Myocyte (in vitro differentiated cells): ENCODE measurements around the gene DYNC1I2. TPM values are rescaled to one million over a fixed set of nuclear protein-coding genes. Genes with fewer than 3 reads are reported as not detected.
"Not testable (repeated sequence)": the region's sequence is repeated elsewhere in the genome, so short reads cannot be mapped to it uniquely, and the experiment has no call there.

Experiments used
- DNase-seq: peaks from one replicate; pipeline ENCODE4 v3.0.0-alpha.2; 2012; ENCODE audit warnings: low read depth
- total RNA-seq: library from RNA; depleted of rRNA; stranded (reverse); fragments of >200 nt; gene quantifications from 2 replicates; pipeline ENCODE4 v1.2.3, GENCODE V29; 2014

The DYNC1I2 gene
- total RNA-seq, 1 donor from 2014 or later = 141 TPM

GRCh38 chr2:171712051-171712450, 24.8 kb downstream of the DYNC1I2 start:
- peak; percentile 56 for DNase-seq

GRCh38 chr2:171718720-171719119, 31.5 kb downstream of the DYNC1I2 start:
- no peak for DNase-seq

- DNase-seq = no peak
These were observed 32.4 kb downstream of the DYNC1I2 start for GRCh38 chr2:171719660-171720059.

GRCh38 chr2:171723716-171724683, 36.7 kb downstream of the DYNC1I2 start:
- peak; percentile 62 for DNase-seq

- peak; percentile 6 for DNase-seq
These were observed 39.7 kb downstream of the DYNC1I2 start for GRCh38 chr2:171726847-171727450.

DNA sequence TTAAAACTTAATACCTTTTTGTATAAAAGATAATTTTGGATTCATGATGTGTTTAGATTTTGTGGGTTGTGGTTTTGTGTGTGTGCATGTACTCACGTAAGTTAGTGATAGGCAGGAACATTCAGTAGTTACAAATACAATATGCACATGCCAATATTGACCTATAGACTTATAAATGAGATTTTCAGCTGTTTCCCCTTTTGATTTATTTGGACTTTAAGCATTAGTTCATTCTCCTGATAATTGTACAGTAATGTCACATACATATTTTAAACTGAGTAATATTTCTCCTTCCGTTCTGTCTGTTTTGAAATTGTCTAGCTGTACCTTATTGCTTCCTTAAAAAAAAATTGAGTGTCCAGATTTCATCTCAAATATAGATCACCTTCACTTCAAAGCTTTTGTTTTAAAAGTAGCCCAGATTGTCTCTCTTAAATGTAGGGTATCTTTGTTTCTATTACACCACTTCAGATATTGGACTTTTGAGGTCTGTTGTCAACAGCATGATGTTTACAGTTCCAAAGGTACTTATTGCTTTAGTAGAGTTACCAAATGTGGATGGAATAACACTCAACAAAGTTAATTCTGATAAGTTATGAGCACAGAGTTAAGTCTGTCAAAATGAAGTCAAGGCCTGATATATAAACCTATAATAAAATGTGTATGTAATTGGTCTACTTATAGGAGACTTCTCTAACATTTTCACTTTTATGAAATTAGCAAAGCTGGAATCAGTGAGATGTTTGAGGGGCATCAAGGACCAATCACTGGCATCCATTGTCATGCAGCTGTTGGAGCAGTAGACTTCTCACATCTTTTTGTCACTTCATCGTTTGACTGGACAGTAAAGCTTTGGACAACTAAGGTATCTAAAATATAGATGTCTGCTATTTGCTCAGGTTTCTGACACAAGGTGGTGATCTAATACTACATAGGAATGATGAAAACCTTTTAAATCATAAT, 42.0 kb downstream of the DYNC1I2 start:
- no peak for DNase-seq

- no peak for DNase-seq
These were observed 42.7 kb downstream of the DYNC1I2 start for GRCh38 chr2:171729952-171730317.

- DNase-seq = no peak
These were observed 48.9 kb downstream of the DYNC1I2 start for GRCh38 chr2:171735991-171736710.

GRCh38 chr2:171741189-171741588, 53.9 kb downstream of the DYNC1I2 start:
- no peak for DNase-seq

GRCh38 chr2:171742760-171743159, 55.5 kb downstream of the DYNC1I2 start:
- no peak for DNase-seq

GRCh38 chr2:171745141-171745540, 57.9 kb downstream of the DYNC1I2 start:
- DNase-seq = no peak

DNA sequence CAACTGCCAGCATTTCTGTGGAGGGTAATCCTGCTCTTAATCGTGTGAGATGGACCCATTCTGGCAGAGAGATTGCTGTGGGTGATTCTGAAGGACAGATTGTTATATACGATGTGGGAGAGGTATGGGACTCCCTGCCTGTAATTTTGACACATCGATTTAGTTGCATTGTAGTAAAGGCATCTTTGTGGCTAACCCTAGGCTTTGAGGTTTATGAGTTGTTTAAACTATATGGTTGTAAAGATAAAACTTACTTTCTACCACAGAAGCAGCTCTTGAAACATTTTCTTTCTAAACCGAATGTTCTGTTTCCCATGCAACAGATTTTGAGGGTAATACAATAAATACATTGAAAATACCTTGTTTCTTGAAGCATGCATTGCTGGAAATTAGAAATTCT, 58.5 kb downstream of the DYNC1I2 start:
- DNase-seq = no peak

- DNase-seq = no peak
These were observed 60.1 kb downstream of the DYNC1I2 start for GRCh38 chr2:171747371-171747770.

DNA sequence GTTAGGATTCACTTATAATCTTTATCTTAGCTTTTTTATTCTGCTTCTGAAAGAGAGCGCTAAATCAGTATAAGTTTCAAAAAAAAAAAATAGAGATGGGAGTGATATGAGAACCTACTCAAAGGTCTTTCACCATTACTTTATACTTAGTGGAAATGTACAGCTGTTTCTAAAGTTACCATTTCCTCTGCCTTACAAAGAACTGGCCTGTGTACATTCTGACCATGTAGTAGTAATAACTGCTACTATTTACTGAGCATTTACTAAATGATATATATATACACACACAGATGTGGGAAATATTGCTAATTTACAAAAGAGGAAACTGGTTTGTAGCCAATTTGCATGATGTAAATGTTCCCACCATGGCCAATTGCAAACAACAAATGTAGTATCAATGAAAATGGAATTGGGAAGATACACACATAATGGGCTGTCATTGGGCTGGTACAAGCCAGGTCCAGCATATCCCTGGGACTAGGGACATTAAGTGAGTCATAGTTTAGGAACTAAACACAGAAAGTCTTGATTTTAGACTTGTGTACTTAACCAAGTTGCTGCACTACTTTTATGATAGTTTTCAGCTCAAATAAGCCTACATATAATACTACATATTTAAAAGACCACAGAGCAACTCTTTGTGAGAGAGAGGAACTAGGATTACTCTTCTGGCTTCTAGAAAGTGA, 67.1 kb downstream of the DYNC1I2 start:
- DNase-seq = no peak

DNA sequence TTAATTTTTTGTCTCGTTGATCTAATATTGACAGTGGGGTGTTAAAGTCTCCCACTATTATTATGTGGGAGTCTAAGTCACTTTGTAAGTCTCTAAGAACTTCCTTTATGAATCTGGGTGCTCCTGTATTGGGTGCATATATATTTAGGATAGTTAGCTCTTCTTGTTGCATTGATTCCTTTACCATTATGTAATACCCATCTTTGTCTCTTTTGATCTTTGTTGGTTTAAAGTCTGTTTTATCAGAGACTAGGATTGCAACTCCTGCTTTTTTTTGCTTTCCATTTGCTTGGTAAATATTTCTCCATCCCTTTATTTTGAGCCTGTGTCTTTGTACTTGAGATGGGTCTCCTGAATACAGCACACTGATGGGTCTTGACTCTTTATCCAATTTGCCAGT, 71.5 kb downstream of the DYNC1I2 start:
- DNase-seq = not testable (repeated sequence)

DNA sequence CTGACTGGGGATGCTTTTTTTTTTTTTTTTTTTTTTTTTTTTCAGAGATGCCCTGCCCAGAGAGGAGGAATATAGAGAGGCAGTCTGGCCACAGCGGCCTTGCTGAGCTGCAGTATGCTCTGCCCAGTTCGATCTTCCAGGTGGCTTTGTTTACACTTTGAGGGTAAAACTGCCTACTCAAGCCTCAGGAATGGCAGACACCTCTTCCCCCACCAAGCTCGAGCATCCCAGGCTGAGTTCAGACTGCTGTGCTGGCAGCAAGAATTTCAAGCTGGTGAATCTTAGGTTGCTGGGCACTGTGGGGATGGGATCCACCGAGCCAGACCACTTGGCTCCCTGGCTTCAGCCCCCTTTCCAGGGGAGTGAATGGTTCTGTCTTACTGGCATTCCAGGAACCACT, 73.9 kb downstream of the DYNC1I2 start:
- DNase-seq = not testable (repeated sequence)

DNA sequence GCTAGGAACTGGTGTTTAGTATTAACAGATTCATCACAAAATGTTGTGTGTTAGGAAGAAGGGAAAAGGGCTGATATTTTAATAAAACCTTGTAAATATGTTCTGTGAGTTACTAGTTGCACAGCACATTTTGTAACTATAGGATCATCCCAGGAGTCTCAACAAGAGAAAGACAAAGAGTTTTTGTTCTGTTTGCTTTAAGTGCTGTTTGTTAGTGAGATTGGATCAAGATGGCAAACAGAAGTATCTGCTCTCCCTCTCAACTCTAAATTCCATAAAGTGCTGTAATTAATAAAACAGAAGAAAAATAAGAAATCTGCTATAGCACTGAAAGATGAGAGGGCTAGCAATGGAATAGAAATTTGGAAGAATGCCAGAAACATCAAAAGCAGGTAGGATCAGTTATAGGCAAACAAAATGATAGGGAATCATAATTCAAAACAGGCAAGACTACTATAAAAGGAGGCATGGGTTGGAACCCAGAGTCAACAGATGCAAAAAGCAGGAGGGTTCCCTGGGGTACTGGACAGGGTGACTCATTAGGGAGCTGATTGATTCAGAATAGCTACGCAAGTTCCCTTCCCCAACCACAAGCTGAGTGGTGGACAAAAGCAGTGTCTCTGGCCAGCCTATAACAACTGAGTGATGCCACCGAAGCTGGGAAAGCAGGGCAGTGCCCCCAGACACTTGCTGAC, 75.8 kb downstream of the DYNC1I2 start:
- peak; percentile 89 for DNase-seq

DNA sequence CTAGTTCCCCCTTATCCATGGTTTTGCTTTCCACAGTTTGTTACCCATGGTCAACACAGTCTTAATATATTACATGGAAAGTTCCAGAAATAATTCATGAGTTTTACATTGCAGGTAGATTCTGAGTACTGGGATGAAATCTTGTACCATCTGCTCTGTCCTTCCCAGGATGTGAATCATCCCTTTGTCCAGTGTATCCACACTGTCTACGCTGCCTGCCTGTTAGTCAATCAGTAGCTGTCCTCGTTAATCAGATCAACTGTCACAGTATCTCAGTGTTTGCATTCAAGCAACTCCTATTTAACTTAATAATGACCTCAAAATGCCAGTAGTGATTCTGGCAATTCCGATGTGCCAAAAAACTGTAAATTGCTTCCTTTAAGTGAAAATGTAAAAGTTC, 76.3 kb downstream of the DYNC1I2 start:
- DNase-seq = peak; percentile 63

DNA sequence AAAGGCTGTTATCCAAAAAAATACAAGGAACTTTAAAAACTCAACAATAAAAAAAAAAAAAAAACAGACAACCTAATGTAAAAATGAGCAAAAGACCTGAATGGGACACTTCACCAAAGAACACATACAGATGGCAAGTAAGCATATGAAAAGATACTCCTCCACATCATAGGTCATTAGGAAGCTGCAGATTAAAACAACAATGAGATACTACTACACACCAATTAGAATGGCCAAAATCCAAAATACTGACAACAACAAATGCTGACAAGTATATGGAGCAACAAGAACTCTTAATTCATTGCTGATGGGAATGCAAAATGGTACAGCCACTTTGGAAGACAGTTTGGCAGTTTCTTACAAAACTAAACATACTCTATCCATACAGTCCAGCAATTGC, 84.2 kb downstream of the DYNC1I2 start:
- no peak for DNase-seq

GRCh38 chr2:171772373-171772772, 85.1 kb downstream of the DYNC1I2 start:
- DNase-seq = no peak
